ENCODE data around the gene FN1. TPM values are rescaled to one million over a fixed set of nuclear protein-coding genes. Genes with fewer than 3 reads are reported as not detected.

Gene FN1
- total RNA-seq, 1 experiment from 2014 or later, result 11.1 TPM

DNA sequence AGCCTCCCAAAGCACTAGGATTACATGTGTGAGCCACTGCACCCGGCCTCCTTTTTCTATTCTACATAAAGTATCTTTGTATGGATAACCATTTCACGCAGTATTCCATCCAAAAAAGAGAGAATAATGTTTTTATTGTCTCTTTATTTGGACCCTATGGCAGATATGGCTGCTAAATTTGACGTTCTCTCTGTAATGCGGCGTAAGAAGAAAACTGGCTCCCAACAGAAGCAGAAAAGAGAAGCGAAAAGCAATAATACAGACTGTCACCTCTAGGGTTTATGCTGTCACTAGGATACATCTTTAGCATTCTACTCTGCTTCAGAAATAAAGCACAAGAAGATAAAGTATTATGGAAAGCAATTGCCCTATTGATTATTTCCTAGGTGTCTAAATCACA, 55.9 kb downstream of the FN1 start:
- no peaks in the 10 kb centered on the region for H3K36me3 ChIP-seq (ENCODE audit: control insufficient read depth in 1 of 2, insufficient read depth in 2 of 2, low read length in 2 of 2)

More for the DNA sequence above, 55.9 kb downstream of the FN1 start:
- POLR2A ChIA-PET, result no interaction called here
- BruUV-seq (replicated peaks), result no TSS peak
- RAD21 ChIA-PET (ENCODE audit: low non-redundant PET in 1 of 2, low total read pairs in 2 of 2, uncharacterized antibody in 2 of 2, unreplicated experiment in 2 of 2), result no interaction called here
- intact Hi-C loops (cut with micrococcal nuclease), result no loop called here
- ATAC-seq (no peak), DNase-seq (ENCODE audit: low read depth, low spot score) (no peak)
- Histone ChIP-seq H3K4me1 (ENCODE audit: control insufficient read depth in 1 of 2, insufficient read depth in 2 of 2, low read length in 2 of 2) (no peaks in the 10 kb centered on the region), H2AFZ (ENCODE audit: low read depth, low read length, poor library complexity, severe bottlenecking) (no peak overlapping the region), H3K4me3 (replicated peaks in 1 of 2; ENCODE audit: low read depth in 1 of 2, low read length in 2 of 2) (no peak overlapping the region), H3K27me3 (ENCODE audit: insufficient read depth, low read length) (no peaks in the 10 kb centered on the region), H4K20me1 (ENCODE audit: insufficient read depth) (no peaks in the 10 kb centered on the region), H3K79me2 (ENCODE audit: insufficient read depth, low read length) (no peaks in the 10 kb centered on the region), H3K27ac (ENCODE audit: low read depth, low read length) (no peak overlapping the region), H3K4me2 (ENCODE audit: low read length) (no peak overlapping the region), H3K9me3 (ENCODE audit: control insufficient read depth in 1 of 2, insufficient read depth in 1 of 2, low read depth in 1 of 2, low read length in 2 of 2) (no peaks in the 10 kb centered on the region), H3K9ac (ENCODE audit: low read length) (no peak overlapping the region), H3K9me2 (ENCODE audit: insufficient read depth) (no peaks in the 10 kb centered on the region)
- CTCF ChIA-PET, result no interaction called here
- TF ChIP-seq RAD21 (IDR thresholded peaks at IDR 0.05; ENCODE audit: low read depth) (no peak), JUND (IDR thresholded peaks at IDR 0.05) (no peak), EGR1 (IDR thresholded peaks at IDR 0.05; ENCODE audit: low read depth) (no peak), EZH2phosphoT487 (IDR thresholded peaks at IDR 0.05; ENCODE audit: borderline replicate concordance) (no peak), SIN3A (IDR thresholded peaks at IDR 0.05; ENCODE audit: low read depth) (no peak), SP1 (IDR thresholded peaks at IDR 0.05; ENCODE audit: low read depth) (no peak), ZFX (IDR thresholded peaks at IDR 0.05) (no peak), FOSL1 (IDR thresholded peaks at IDR 0.05; ENCODE audit: low read depth) (no peak), TCF7L2 (IDR thresholded peaks at IDR 0.05; ENCODE audit: borderline replicate concordance, extremely low read depth, insufficient read depth, insufficient read length) (no peak), YY1 (IDR thresholded peaks at IDR 0.05; ENCODE audit: extremely low read depth, insufficient replicate concordance, low read depth, low read length) (no peak), ZNF274 (IDR thresholded peaks at IDR 0.05; ENCODE audit: low read depth, low read length) (no peak), POLR2AphosphoS5 (IDR thresholded peaks at IDR 0.05; ENCODE audit: low read depth, low read length) (no peak), POLR2A (IDR thresholded peaks at IDR 0.05; ENCODE audit: borderline replicate concordance, extremely low read depth, insufficient read depth, insufficient read length) (no peak)
- TF ChIP-seq, protein P1, sequence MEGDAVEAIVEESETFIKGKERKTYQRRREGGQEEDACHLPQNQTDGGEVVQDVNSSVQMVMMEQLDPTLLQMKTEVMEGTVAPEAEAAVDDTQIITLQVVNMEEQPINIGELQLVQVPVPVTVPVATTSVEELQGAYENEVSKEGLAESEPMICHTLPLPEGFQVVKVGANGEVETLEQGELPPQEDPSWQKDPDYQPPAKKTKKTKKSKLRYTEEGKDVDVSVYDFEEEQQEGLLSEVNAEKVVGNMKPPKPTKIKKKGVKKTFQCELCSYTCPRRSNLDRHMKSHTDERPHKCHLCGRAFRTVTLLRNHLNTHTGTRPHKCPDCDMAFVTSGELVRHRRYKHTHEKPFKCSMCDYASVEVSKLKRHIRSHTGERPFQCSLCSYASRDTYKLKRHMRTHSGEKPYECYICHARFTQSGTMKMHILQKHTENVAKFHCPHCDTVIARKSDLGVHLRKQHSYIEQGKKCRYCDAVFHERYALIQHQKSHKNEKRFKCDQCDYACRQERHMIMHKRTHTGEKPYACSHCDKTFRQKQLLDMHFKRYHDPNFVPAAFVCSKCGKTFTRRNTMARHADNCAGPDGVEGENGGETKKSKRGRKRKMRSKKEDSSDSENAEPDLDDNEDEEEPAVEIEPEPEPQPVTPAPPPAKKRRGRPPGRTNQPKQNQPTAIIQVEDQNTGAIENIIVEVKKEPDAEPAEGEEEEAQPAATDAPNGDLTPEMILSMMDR (IDR thresholded peaks at IDR 0.05 in 2 of 3, conservative IDR thresholded peaks at IDR 0.05 in 1 of 3; ENCODE audit: borderline replicate concordance in 1 of 3, insufficient read depth in 1 of 3, low read depth in 2 of 3, low read length in 2 of 3), result no peak
- TF ChIP-seq, protein P2, sequence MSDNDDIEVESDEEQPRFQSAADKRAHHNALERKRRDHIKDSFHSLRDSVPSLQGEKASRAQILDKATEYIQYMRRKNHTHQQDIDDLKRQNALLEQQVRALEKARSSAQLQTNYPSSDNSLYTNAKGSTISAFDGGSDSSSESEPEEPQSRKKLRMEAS (IDR thresholded peaks at IDR 0.05), result no peak
- TF ChIP-seq, protein P3, sequence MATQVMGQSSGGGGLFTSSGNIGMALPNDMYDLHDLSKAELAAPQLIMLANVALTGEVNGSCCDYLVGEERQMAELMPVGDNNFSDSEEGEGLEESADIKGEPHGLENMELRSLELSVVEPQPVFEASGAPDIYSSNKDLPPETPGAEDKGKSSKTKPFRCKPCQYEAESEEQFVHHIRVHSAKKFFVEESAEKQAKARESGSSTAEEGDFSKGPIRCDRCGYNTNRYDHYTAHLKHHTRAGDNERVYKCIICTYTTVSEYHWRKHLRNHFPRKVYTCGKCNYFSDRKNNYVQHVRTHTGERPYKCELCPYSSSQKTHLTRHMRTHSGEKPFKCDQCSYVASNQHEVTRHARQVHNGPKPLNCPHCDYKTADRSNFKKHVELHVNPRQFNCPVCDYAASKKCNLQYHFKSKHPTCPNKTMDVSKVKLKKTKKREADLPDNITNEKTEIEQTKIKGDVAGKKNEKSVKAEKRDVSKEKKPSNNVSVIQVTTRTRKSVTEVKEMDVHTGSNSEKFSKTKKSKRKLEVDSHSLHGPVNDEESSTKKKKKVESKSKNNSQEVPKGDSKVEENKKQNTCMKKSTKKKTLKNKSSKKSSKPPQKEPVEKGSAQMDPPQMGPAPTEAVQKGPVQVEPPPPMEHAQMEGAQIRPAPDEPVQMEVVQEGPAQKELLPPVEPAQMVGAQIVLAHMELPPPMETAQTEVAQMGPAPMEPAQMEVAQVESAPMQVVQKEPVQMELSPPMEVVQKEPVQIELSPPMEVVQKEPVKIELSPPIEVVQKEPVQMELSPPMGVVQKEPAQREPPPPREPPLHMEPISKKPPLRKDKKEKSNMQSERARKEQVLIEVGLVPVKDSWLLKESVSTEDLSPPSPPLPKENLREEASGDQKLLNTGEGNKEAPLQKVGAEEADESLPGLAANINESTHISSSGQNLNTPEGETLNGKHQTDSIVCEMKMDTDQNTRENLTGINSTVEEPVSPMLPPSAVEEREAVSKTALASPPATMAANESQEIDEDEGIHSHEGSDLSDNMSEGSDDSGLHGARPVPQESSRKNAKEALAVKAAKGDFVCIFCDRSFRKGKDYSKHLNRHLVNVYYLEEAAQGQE (IDR thresholded peaks at IDR 0.05; ENCODE audit: low read depth), result no peak
